Kidney (tissue), 14 donors: Measurements from ENCODE around the gene AQP1. TPM values are rescaled to one million over a fixed set of nuclear protein-coding genes. Genes with fewer than 3 reads are reported as not detected.

ENCODE experiments used
- DNase-seq, 5 donors: peaks; one replicate each; pipeline ENCODE4 v3.0.0-alpha.2; 2013 to 2020
- FAIRE-seq: peaks from 2 replicates; lab custom pipeline; 2012; peaks lifted over from hg19 to GRCh38; lab: Jason Lieb, UNC
- H3K27ac ChIP-seq, 2 donors: one replicate each; pipeline ENCODE4 v1.7.0; 2013; ENCODE audit warnings: low read depth in 2 of 2, low read length in 2 of 2, inconsistent platforms in 1 of 2
- H3K27me3 ChIP-seq: one replicate; pipeline ENCODE4 v1.7.1; 2013; ENCODE audit warnings: low read length, inconsistent platforms; ENCODE audit not compliant: control insufficient read depth, insufficient read depth
- H3K36me3 ChIP-seq, 3 donors: one replicate each; pipeline versions ENCODE4 v1.7.0 to v1.7.1; 2013; ENCODE audit warnings: low read length in 3 of 3, control low read depth in 1 of 3, inconsistent platforms in 1 of 3; ENCODE audit not compliant: insufficient read depth in 3 of 3, control insufficient read depth in 2 of 3
- H3K4me1 ChIP-seq, 3 donors: one replicate each; pipeline versions ENCODE4 v1.7.0 to v1.7.1; 2013; ENCODE audit warnings: low read length in 3 of 3, inconsistent platforms in 1 of 3, low read depth in 1 of 3; ENCODE audit not compliant: control insufficient read depth in 2 of 3, insufficient read depth in 2 of 3
- H3K4me3 ChIP-seq, 3 donors: one replicate each; pipeline versions ENCODE4 v1.7.0 to v1.8.1; 2013; ENCODE audit warnings: low read length in 3 of 3, control low read depth in 1 of 3, inconsistent platforms in 1 of 3
- H3K9ac ChIP-seq, 3 donors: one replicate each; pipeline versions ENCODE4 v1.7.0 to v1.7.1; 2013; ENCODE audit warnings: low read length in 3 of 3, control low read depth in 1 of 3, inconsistent platforms in 1 of 3
- H3K9me3 ChIP-seq, 3 donors: one replicate each; pipeline versions ENCODE4 v1.7.0 to v1.7.1; 2013; ENCODE audit warnings: low read length in 3 of 3, control low read depth in 1 of 3, inconsistent platforms in 1 of 3; ENCODE audit not compliant: control insufficient read depth in 2 of 3, insufficient read depth in 1 of 3
- CTCF ChIP-seq: IDR thresholded peaks from 3 replicates; pipeline ENCODE4 v1.5.1; 2012; ENCODE audit warnings: mild to moderate bottlenecking, moderate library complexity, borderline replicate concordance; ENCODE audit not compliant: insufficient read depth; ENCODE audit errors: extremely low read depth
- intact Hi-C: fragments of 100-400 bp; cut with DNase I; formaldehyde crosslinking; loops from one replicate; pipeline ENCODE4 v1.11.1; 2022
- polyA plus RNA-seq: library from polyadenylated mRNA; stranded (reverse); fragments of 350-450 nt; fragmentation: Illumina TruSeq; extraction: RNeasy Lipid Tissue Mini Kit (QIAGEN cat#74804); gene quantifications from one replicate; pipeline ENCODE4 v1.2.3, GENCODE V29; 2014; ENCODE audit warnings: low read depth, low replicate concordance; ENCODE audit not compliant: insufficient read depth
- total RNA-seq: library from RNA; stranded (reverse); fragmentation: NEBNext Ultra II Directional; extraction: Animal tissue kit (Norgen Biotek cat#: 25700); gene quantifications from one replicate; pipeline ENCODE4 v1.2.1, GENCODE V29; 2021
- donor health status: control.
- donor health status: control.
- donor health status: control.
- donor health status: control.
- donor health status: control.
- donor health status: DM: yes; HTN: yes; CAD: no.
- donor health status: Normal renal cell carcinoma (clear cell type).

Gene AQP1
- total and polyA plus RNA-seq, 2 donors from 2014 or later, result 291 to 617 TPM

- Histone ChIP-seq H3K36me3 (peaks cover 0 to 42% (median 17%) of the 10 kb centered on the region in 3 donors), H3K27me3 (no peaks in the 10 kb centered on the region), H3K9me3 (peaks cover 0 to 9% (median 0%) of the 10 kb centered on the region in 3 donors), H3K27ac (no peak overlapping the region), H3K9ac (no peak overlapping the region), H3K4me1 (peaks cover 0 to 9% (median 0%) of the 10 kb centered on the region in 3 donors), H3K4me3 (no peak overlapping the region)
- TF ChIP-seq CTCF, result no peak
- intact Hi-C loops, result no loop called here
- DNase-seq (peak in 2 of 5 donors; percentile 27 to 35), FAIRE-seq (no peak)
These were observed 12.2 kb downstream of the AQP1 start for GRCh38 chr7:30923774-30924413.

GRCh38 chr7:30924624-30925023 lies 13.0 kb downstream of the AQP1 start:
- peaks cover 0 to 42% (median 17%) of the 10 kb centered on the region in 3 donors for H3K36me3 ChIP-seq

GRCh38 chr7:30925117-30925516 lies 13.5 kb downstream of the AQP1 start:
- H3K4me1 ChIP-seq, result peaks cover 0 to 13% (median 0%) of the 10 kb centered on the region in 3 donors
- H3K27ac ChIP-seq, result no peak overlapping the region
- FAIRE-seq (no peak), DNase-seq (peak in 3 of 5 donors; percentile 8 to 43 (median 18))
- intact Hi-C loops, result no loop called here
- H3K9me3 ChIP-seq, result peaks cover 0 to 9% (median 0%) of the 10 kb centered on the region in 3 donors
- TF ChIP-seq CTCF, result no peak
- no peak overlapping the region for H3K9ac ChIP-seq
- H3K4me3 ChIP-seq, result no peak overlapping the region
- H3K27me3 ChIP-seq, result no peaks in the 10 kb centered on the region
- H3K36me3 ChIP-seq, result peaks cover 0 to 42% (median 17%) of the 10 kb centered on the region in 3 donors

More at GRCh38 chr7:30924624-30925023, 13.0 kb downstream of the AQP1 start:
- no peak for FAIRE-seq
- Histone ChIP-seq H3K4me1 (peaks cover 0 to 12% (median 0%) of the 10 kb centered on the region in 3 donors), H3K27me3 (no peaks in the 10 kb centered on the region), H3K9ac (no peak overlapping the region), H3K9me3 (peaks cover 0 to 9% (median 0%) of the 10 kb centered on the region in 3 donors), H3K27ac (no peak overlapping the region), H3K4me3 (no peak overlapping the region)
- no peak for TF ChIP-seq CTCF
- DNase-seq, result peak in 1 of 5 donors; percentile 26
- intact Hi-C loops, result no loop called here
